KMS-11 (cell line): ENCODE results near the gene SMG1.

Source experiments
- H2AFZ ChIP-seq: fragments of 200-600 bp; sonication (generic); 2 replicates; pipeline ENCODE4 v1.6.1; 2016; ENCODE audit warnings: antibody characterized with exemption, mixed run types, low read depth
- H3K27ac ChIP-seq: fragments of 200-600 bp; sonication (generic); 2 replicates; pipeline ENCODE4 v1.6.1; 2016; ENCODE audit warnings: mild to moderate bottlenecking, mixed run types
- H3K27me3 ChIP-seq: fragments of 200-600 bp; sonication (generic); 2 replicates; pipeline ENCODE4 v1.6.1; 2017; ENCODE audit warnings: mild to moderate bottlenecking, low read depth, mixed run types, moderate library complexity; ENCODE audit not compliant: insufficient read depth
- H3K36me3 ChIP-seq: fragments of 200-600 bp; sonication (generic); 2 replicates; pipeline ENCODE4 v1.6.1; 2017; ENCODE audit warnings: mild to moderate bottlenecking, mixed run types; ENCODE audit not compliant: insufficient read depth
- H3K4me1 ChIP-seq: fragments of 200-600 bp; sonication (generic); 2 replicates; pipeline ENCODE4 v1.6.1; 2016; ENCODE audit warnings: mild to moderate bottlenecking, low read depth, mixed run types; ENCODE audit not compliant: poor library complexity, severe bottlenecking
- H3K4me2 ChIP-seq: fragments of 200-600 bp; sonication (generic); 2 replicates; pipeline ENCODE4 v1.7.0; 2016; ENCODE audit warnings: mild to moderate bottlenecking, mixed run types
- H3K4me3 ChIP-seq: fragments of 200-600 bp; sonication (generic); IDR thresholded peaks from 2 replicates; pipeline ENCODE4 v1.6.1; 2017; ENCODE audit warnings: low read depth, low read length, mixed read lengths; ENCODE audit not compliant: insufficient read depth
- H3K79me2 ChIP-seq: fragments of 200-600 bp; sonication (generic); 2 replicates; pipeline ENCODE4 v1.6.1; 2016; ENCODE audit warnings: low read depth, mixed run types; ENCODE audit not compliant: insufficient read depth
- H3K9ac ChIP-seq: fragments of 200-600 bp; sonication (generic); 2 replicates; pipeline ENCODE4 v1.6.1; 2016; ENCODE audit warnings: mild to moderate bottlenecking, mixed run types
- H4K20me1 ChIP-seq: fragments of 200-600 bp; sonication (generic); 2 replicates; pipeline ENCODE4 v1.6.1; 2016; ENCODE audit warnings: mild to moderate bottlenecking, mixed run types; ENCODE audit not compliant: insufficient read depth
- TF ChIP-seq, protein P1 (sequence below): fragments of 200-600 bp; sonication (generic); conservative IDR thresholded peaks from 2 replicates; pipeline ENCODE4 v1.6.1; 2017; ENCODE audit warnings: low read depth, mild to moderate bottlenecking, antibody characterized with exemption, low read length, moderate library complexity, mixed read lengths

SMG1 gene

DNA sequence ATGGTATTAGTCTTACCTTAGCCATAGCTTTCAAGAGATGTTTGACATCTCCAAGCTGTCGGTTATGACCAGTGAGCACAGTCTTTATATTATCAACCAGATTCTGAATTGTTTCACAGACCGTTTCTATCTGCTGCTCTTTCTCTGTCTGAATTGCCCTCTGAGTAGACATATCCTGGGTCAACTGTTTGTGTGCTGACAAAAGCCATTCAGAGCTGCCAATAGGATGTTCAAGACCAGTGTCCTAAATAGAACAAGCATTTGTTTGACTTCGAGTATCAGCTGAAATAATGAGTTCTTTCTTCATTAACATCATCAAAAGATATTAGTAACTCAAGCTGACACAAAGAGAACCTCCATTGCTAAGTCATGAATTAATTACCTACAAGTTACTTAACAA is 109.9 kb downstream of the SMG1 start:
- peaks cover 23% of the 10 kb centered on the region for H3K36me3 ChIP-seq

DNA sequence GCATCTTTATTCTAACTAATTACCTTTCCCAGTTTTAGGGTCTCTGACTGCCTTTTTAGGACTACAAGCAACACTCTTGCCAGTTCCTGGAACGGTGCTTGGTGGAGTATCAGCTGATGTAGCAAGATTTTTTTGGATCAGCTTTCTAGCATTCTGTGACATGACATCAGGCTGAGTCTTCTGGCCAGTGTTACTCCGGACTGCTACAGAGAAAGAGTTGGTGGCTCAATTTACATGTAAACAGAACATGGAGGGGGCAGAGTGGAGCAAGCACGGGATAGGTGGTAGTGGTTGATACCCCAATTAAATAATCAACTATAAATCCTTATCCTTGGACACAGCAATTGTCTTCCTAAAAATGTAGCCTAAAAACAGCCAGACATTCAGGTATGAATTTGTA is 114.3 kb downstream of the SMG1 start:
- H3K9ac ChIP-seq: no peak overlapping the region
- no peak overlapping the region for H2AFZ ChIP-seq
- no peak overlapping the region for H3K4me3 ChIP-seq
- no peak overlapping the region for H3K4me2 ChIP-seq
- peaks cover 24% of the 10 kb centered on the region for H3K36me3 ChIP-seq
- no peak overlapping the region for H3K27ac ChIP-seq
- H3K27me3 ChIP-seq: no peaks in the 10 kb centered on the region
- H4K20me1 ChIP-seq: no peaks in the 10 kb centered on the region; the same call in 1 of the 2 replicates
- TF ChIP-seq, protein P1, sequence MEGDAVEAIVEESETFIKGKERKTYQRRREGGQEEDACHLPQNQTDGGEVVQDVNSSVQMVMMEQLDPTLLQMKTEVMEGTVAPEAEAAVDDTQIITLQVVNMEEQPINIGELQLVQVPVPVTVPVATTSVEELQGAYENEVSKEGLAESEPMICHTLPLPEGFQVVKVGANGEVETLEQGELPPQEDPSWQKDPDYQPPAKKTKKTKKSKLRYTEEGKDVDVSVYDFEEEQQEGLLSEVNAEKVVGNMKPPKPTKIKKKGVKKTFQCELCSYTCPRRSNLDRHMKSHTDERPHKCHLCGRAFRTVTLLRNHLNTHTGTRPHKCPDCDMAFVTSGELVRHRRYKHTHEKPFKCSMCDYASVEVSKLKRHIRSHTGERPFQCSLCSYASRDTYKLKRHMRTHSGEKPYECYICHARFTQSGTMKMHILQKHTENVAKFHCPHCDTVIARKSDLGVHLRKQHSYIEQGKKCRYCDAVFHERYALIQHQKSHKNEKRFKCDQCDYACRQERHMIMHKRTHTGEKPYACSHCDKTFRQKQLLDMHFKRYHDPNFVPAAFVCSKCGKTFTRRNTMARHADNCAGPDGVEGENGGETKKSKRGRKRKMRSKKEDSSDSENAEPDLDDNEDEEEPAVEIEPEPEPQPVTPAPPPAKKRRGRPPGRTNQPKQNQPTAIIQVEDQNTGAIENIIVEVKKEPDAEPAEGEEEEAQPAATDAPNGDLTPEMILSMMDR: no peak
- no peaks in the 10 kb centered on the region; the same call in 1 of the 2 replicates for H3K79me2 ChIP-seq
- no peaks in the 10 kb centered on the region for H3K4me1 ChIP-seq

More for the DNA sequence above, 109.9 kb downstream of the SMG1 start:
- H4K20me1 ChIP-seq: no peaks in the 10 kb centered on the region
- TF ChIP-seq, protein P1: no peak
- peaks cover 6% of the 10 kb centered on the region for H3K4me1 ChIP-seq
- H3K27ac ChIP-seq: no peak overlapping the region
- no peak overlapping the region for H3K4me3 ChIP-seq
- no peaks in the 10 kb centered on the region for H3K27me3 ChIP-seq
- no peaks in the 10 kb centered on the region; the same call in 1 of the 2 replicates for H3K79me2 ChIP-seq
- no peak overlapping the region for H3K9ac ChIP-seq
- no peak overlapping the region for H3K4me2 ChIP-seq
- H2AFZ ChIP-seq: no peak overlapping the region

DNA sequence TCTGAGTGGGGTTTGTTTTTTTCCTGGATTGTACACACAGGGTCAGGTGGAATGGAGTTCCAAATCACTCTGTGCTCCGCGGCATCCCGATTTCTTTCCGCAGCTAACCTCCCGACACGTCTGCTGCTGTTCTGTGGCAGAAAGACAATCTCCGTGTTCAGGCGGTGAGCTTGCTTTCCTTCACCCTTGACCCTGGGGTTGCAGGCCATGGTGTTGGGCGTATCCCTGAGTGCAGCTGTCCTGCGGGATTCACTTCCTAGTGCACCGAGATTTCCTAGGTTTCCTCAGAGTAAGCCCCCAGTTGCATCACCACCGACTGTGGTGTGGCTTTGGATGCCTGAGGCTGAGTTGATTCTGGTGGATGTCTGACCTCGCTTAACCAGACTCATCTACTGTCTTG is 117.0 kb downstream of the SMG1 start:
- no peaks in the 10 kb centered on the region; the same call in 1 of the 2 replicates for H4K20me1 ChIP-seq
- TF ChIP-seq, protein P1: no peak
- H3K36me3 ChIP-seq: peaks cover 18% of the 10 kb centered on the region

DNA sequence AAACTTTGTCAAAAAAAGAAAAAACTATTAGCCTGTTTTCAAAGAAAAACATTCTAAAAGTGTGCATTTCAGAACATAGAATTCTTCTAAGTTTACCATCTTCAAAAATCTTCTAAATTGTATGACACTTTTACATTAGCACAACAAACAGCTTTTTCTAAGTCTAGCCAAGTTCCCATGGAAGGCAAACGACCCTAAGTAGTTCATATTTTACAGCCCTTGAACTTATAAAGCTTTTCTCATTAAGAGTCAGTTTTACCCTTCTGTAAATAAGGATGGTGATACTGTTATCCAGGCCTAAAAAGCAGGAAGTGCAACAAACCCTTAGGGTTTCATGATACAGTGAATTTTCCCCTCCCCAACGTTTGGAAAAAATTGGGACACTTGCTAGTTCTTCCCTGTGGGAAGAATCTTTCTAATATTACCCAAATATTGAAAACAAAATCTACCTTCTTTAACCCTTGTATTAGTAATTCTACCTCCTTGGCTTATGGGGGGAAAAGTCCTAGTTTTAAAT is 120.9 kb downstream of the SMG1 start:
- TF ChIP-seq, protein P1: no peak
- H3K4me2 ChIP-seq: no peak overlapping the region
- no peak overlapping the region for H3K4me3 ChIP-seq
- H4K20me1 ChIP-seq: no peaks in the 10 kb centered on the region; the same call in 1 of the 2 replicates
- H3K4me1 ChIP-seq: peaks cover 12% of the 10 kb centered on the region
- no peak overlapping the region for H3K9ac ChIP-seq
- H3K27ac ChIP-seq: no peak overlapping the region
- no peak overlapping the region for H2AFZ ChIP-seq
- H3K36me3 ChIP-seq: peaks cover 8% of the 10 kb centered on the region; the same call in 1 of the 2 replicates
- H3K27me3 ChIP-seq: no peaks in the 10 kb centered on the region
- peaks cover 9% of the 10 kb centered on the region for H3K79me2 ChIP-seq

More for the DNA sequence above, 117.0 kb downstream of the SMG1 start:
- H2AFZ ChIP-seq: no peak overlapping the region
- H3K27ac ChIP-seq: no peak overlapping the region
- no peaks in the 10 kb centered on the region for H3K79me2 ChIP-seq
- no peak overlapping the region for H3K4me3 ChIP-seq
- no peaks in the 10 kb centered on the region for H3K27me3 ChIP-seq
- H3K4me1 ChIP-seq: peaks cover 8% of the 10 kb centered on the region
- no peak overlapping the region for H3K9ac ChIP-seq
- H3K4me2 ChIP-seq: no peak overlapping the region
